GM23248 (cell line): ENCODE results near the gene AJAP1. TPM values are rescaled to one million over a fixed set of nuclear protein-coding genes. Genes with fewer than 3 reads are reported as not detected.

ENCODE experiments used
- DNase-seq: peaks from one replicate; pipeline ENCODE4 v3.0.0-alpha.2; 2015
- H2AFZ ChIP-seq: fragments of 200-600 bp; sonication (generic); 2 replicates; pipeline ENCODE4 v1.6.1; 2016; ENCODE audit warnings: antibody characterized with exemption
- H3F3A ChIP-seq: fragments of 200-600 bp; sonication (generic); 2 replicates; pipeline ENCODE4 v1.6.1; 2016; ENCODE audit warnings: mild to moderate bottlenecking, antibody characterized with exemption, mixed run types; ENCODE audit not compliant: insufficient read depth
- H3K27ac ChIP-seq: fragments of 200-600 bp; sonication (generic); 2 replicates; pipeline ENCODE4 v1.5.1; 2016; ENCODE audit warnings: mild to moderate bottlenecking
- H3K27me3 ChIP-seq: fragments of 200-600 bp; sonication (generic); replicated peaks from 2 replicates; pipeline ENCODE4 v1.6.1; 2016; ENCODE audit warnings: mild to moderate bottlenecking; ENCODE audit not compliant: insufficient read depth
- H3K36me3 ChIP-seq: fragments of 200-600 bp; sonication (generic); 2 replicates; pipeline ENCODE4 v1.6.1; 2016; ENCODE audit warnings: low read depth, mild to moderate bottlenecking
- H3K4me1 ChIP-seq: fragments of 200-600 bp; sonication (generic); 2 replicates; pipeline ENCODE4 v1.6.1; 2016; ENCODE audit warnings: mild to moderate bottlenecking; ENCODE audit not compliant: insufficient read depth
- H3K4me2 ChIP-seq: fragments of 200-600 bp; sonication (generic); one replicate; pipeline ENCODE4 v1.6.1; 2016; ENCODE audit warnings: mild to moderate bottlenecking; ENCODE audit not compliant: unreplicated experiment
- H3K4me3 ChIP-seq: fragments of 200-600 bp; sonication (generic); 2 replicates; pipeline ENCODE4 v1.5.1; 2016; ENCODE audit warnings: mild to moderate bottlenecking
- H3K79me2 ChIP-seq: fragments of 200-600 bp; sonication (generic); 2 replicates; pipeline ENCODE4 v1.6.1; 2016; ENCODE audit warnings: mild to moderate bottlenecking; ENCODE audit not compliant: insufficient read depth
- H3K9ac ChIP-seq: fragments of 200-600 bp; sonication (generic); 2 replicates; pipeline ENCODE4 v1.6.1; 2016; ENCODE audit warnings: mild to moderate bottlenecking
- H3K9me2 ChIP-seq: fragments of 200-600 bp; sonication (generic); 2 replicates; pipeline ENCODE4 v1.6.1; 2016; ENCODE audit warnings: mixed run types, mild to moderate bottlenecking, moderate library complexity; ENCODE audit not compliant: insufficient read depth
- H3K9me3 ChIP-seq: fragments of 200-600 bp; sonication (generic); one replicate; pipeline ENCODE4 v1.6.1; 2017; ENCODE audit warnings: low read depth
- H4K20me1 ChIP-seq: fragments of 200-600 bp; sonication (generic); 2 replicates; pipeline ENCODE4 v1.6.0; 2016; ENCODE audit not compliant: insufficient read depth
- EZH2 ChIP-seq: fragments of 200-600 bp; sonication (generic); IDR thresholded peaks from 2 replicates; pipeline ENCODE4 v1.6.1; 2018; ENCODE audit warnings: antibody characterized with exemption, mild to moderate bottlenecking; ENCODE audit not compliant: insufficient read depth, poor library complexity, severe bottlenecking
- EZH2phosphoT487 ChIP-seq: fragments of 200-600 bp; sonication (generic); IDR thresholded peaks from 2 replicates; pipeline ENCODE4 v1.6.1; 2018; ENCODE audit warnings: antibody characterized with exemption, moderate library complexity, mild to moderate bottlenecking, low read depth; ENCODE audit not compliant: insufficient read depth
- WGBS, 2 experiments: methylation state at CpG; one replicate each; pipeline ENCODE4 v1.1.6; 2015 to 2017; ENCODE audit warnings: low lambda C conversion rate in 2 of 2, low coverage in 1 of 2; ENCODE audit errors: missing lambda C conversion rate in 2 of 2; 5-methylcytosine and 5-hydroxymethylcytosine counted together
- in situ Hi-C: fragments of 300-500 bp; cut with MboI; formaldehyde crosslinking; loops from 2 replicates; pipeline ENCODE4 v1.15.0; 2020
- polyA plus RNA-seq: library from polyadenylated mRNA; unstranded; fragments of >200 nt; fragmentation: Nextera tagmentation; extraction: Ambion mirVana; gene quantifications from 2 replicates; pipeline ENCODE4 v1.2.1, GENCODE V29; 2016
- total RNA-seq: library from RNA; depleted of rRNA; stranded (reverse); fragments of >200 nt; shearing (Covaris generic); gene quantifications from 2 replicates; pipeline ENCODE4 v1.2.3, GENCODE V29; 2014

AJAP1 gene
- total and polyA plus RNA-seq, 2 experiments from 2014 or later = 0.03 to 0.86 TPM

DNA sequence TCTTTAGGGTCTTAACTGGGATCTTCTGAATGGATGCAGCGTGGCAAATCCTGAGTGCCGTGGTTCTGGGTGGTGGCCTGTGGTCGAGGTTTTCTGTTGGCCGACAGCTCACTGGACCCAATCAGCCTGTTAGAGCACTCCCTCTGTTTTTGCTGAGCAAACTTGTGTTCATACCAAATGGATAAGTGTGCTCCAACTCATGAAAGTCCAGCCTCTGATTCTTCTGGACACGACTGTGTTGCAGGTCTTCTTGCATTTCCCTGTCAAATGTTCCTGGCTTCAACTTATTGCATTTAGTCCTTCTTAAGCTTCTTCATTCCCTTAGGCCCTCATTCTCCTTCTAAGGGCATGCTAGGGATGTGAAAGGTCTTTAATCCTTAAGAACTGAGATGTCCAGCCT is 63.7 kb downstream of the AJAP1 start:
- no peaks in the 10 kb centered on the region for H3K27me3 ChIP-seq
- 8 to 10% methylated on average over 5 of the region's 5 CpGs for WGBS, 2 experiments
- H3K79me2 ChIP-seq = no peaks in the 10 kb centered on the region
- H3F3A ChIP-seq = no peaks in the 10 kb centered on the region
- no peak overlapping the region for H3K27ac ChIP-seq
- no peak overlapping the region for H3K9ac ChIP-seq
- H3K36me3 ChIP-seq = no peaks in the 10 kb centered on the region
- no peaks in the 10 kb centered on the region for H3K9me3 ChIP-seq
- in situ Hi-C loops = no loop called here
- DNase-seq = no peak
- H3K4me1 ChIP-seq = no peaks in the 10 kb centered on the region
- H3K4me3 ChIP-seq = no peak overlapping the region
- H4K20me1 ChIP-seq = no peaks in the 10 kb centered on the region
- TF ChIP-seq EZH2 = no peak
- TF ChIP-seq EZH2phosphoT487 = no peak
- no peak overlapping the region for H3K4me2 ChIP-seq
- no peaks in the 10 kb centered on the region for H3K9me2 ChIP-seq
- H2AFZ ChIP-seq = no peak overlapping the region

- no peaks in the 10 kb centered on the region for H3K9me3 ChIP-seq
- no peak overlapping the region for H3K9ac ChIP-seq
- no peak overlapping the region for H3K27ac ChIP-seq
- no peaks in the 10 kb centered on the region for H4K20me1 ChIP-seq
- no peaks in the 10 kb centered on the region for H3K36me3 ChIP-seq
- no peak overlapping the region for H2AFZ ChIP-seq
- DNase-seq = no peak
- no peak overlapping the region for H3K4me3 ChIP-seq
- no peaks in the 10 kb centered on the region for H3K27me3 ChIP-seq
- no peaks in the 10 kb centered on the region for H3K4me1 ChIP-seq
- in situ Hi-C loops = no loop called here
- H3K9me2 ChIP-seq = no peaks in the 10 kb centered on the region
- no peaks in the 10 kb centered on the region for H3K79me2 ChIP-seq
- TF ChIP-seq EZH2 (no peak), EZH2phosphoT487 (no peak)
- H3K4me2 ChIP-seq = no peak overlapping the region
- 23 to 25% methylated on average over 10 of the region's 10 CpGs for WGBS, 2 experiments
- H3F3A ChIP-seq = no peaks in the 10 kb centered on the region
Observed at GRCh38 chr1:4723106-4723505, 68.7 kb downstream of the AJAP1 start.

- Histone ChIP-seq H3K79me2 (no peaks in the 10 kb centered on the region), H3K4me1 (no peaks in the 10 kb centered on the region), H3K27ac (no peak overlapping the region), H2AFZ (no peak overlapping the region), H3K4me2 (no peak overlapping the region), H3K4me3 (no peak overlapping the region), H3K9me2 (no peaks in the 10 kb centered on the region), H3K9me3 (no peaks in the 10 kb centered on the region), H3F3A (no peaks in the 10 kb centered on the region), H3K9ac (no peak overlapping the region), H3K27me3 (no peaks in the 10 kb centered on the region), H4K20me1 (no peaks in the 10 kb centered on the region), H3K36me3 (no peaks in the 10 kb centered on the region)
- TF ChIP-seq EZH2phosphoT487 (no peak), EZH2 (no peak)
- in situ Hi-C loops = no loop called here
- DNase-seq = no peak
- WGBS, 2 experiments = 61 to 67% methylated on average over 12 of the region's 12 CpGs
Observed at GRCh38 chr1:4724001-4724400, 69.6 kb downstream of the AJAP1 start.

GRCh38 chr1:4724695-4725250 is 70.4 kb downstream of the AJAP1 start:
- no peak overlapping the region for H3K27ac ChIP-seq
- H2AFZ ChIP-seq = no peak overlapping the region
- no peak overlapping the region for H3K9ac ChIP-seq
- in situ Hi-C loops = no loop called here
- H3K27me3 ChIP-seq = no peaks in the 10 kb centered on the region
- H4K20me1 ChIP-seq = no peaks in the 10 kb centered on the region
- H3K4me2 ChIP-seq = no peak overlapping the region
- H3K36me3 ChIP-seq = no peaks in the 10 kb centered on the region
- 48 to 50% methylated on average over 8 of the region's 8 CpGs for WGBS, 2 experiments
- no peaks in the 10 kb centered on the region for H3K9me2 ChIP-seq
- no peaks in the 10 kb centered on the region for H3K79me2 ChIP-seq
- TF ChIP-seq EZH2phosphoT487 (no peak), EZH2 (no peak)
- H3F3A ChIP-seq = no peaks in the 10 kb centered on the region
- no peak for DNase-seq
- no peak overlapping the region for H3K4me3 ChIP-seq
- H3K9me3 ChIP-seq = no peaks in the 10 kb centered on the region
- no peaks in the 10 kb centered on the region for H3K4me1 ChIP-seq

GRCh38 chr1:4725416-4725815 is 71.0 kb downstream of the AJAP1 start:
- H3K27me3 ChIP-seq = no peaks in the 10 kb centered on the region
- WGBS, 2 experiments = 31 to 35% methylated on average over 11 to 12 of the region's 12 CpGs
- no peaks in the 10 kb centered on the region for H3K36me3 ChIP-seq
- in situ Hi-C loops = no loop called here
- H2AFZ ChIP-seq = no peak overlapping the region
- no peak overlapping the region for H3K4me3 ChIP-seq
- no peaks in the 10 kb centered on the region for H4K20me1 ChIP-seq
- H3K27ac ChIP-seq = no peak overlapping the region
- TF ChIP-seq EZH2 (no peak), EZH2phosphoT487 (no peak)
- H3K79me2 ChIP-seq = no peaks in the 10 kb centered on the region
- no peak overlapping the region for H3K9ac ChIP-seq
- no peaks in the 10 kb centered on the region for H3K4me1 ChIP-seq
- no peak overlapping the region for H3K4me2 ChIP-seq
- H3K9me2 ChIP-seq = no peaks in the 10 kb centered on the region
- H3K9me3 ChIP-seq = no peaks in the 10 kb centered on the region
- no peak for DNase-seq
- no peaks in the 10 kb centered on the region for H3F3A ChIP-seq
